ENCODE measurements around the gene DDX24. TPM values are rescaled to one million over a fixed set of nuclear protein-coding genes. Genes with fewer than 3 reads are reported as not detected.

DDX24 gene
- total and polyA plus RNA-seq, 2 of the 8 experiments (the other 6 are each of a cell fraction or from before 2014, with no cell fraction given), result 89.0 to 201 TPM

DNA sequence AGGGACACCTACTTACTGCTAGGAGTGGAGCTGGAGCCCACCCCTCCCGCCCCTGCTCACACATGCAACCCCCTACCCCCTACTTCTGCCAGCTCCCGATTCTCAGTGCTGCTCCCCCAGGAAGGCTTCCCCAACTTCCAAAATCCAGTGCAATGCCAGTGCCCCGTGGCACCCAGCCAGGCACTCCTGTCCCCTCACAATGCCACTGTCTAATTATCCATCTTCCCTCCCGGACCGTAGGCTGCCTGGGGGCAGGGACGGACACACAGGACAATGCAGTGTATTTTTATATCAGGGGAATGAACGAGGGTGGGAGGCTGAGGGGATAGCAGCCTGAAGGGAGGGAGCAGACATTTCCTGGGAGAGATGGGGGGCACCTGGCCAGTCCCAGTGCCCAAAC is 42.5 kb downstream of the DDX24 start:
- Histone ChIP-seq H2BK15ac (ENCODE audit: low read length) (no peak overlapping the region), H3K18ac (ENCODE audit: extremely low read depth, low read length) (no peak overlapping the region), H3K23me2 (ENCODE audit: low read depth, low read length) (no peaks in the 10 kb centered on the region), H3K9me3 (ENCODE audit: insufficient read depth in 2 of 2, low read depth in 1 of 2, low read length in 1 of 2) (no peaks in the 10 kb centered on the region), H3K4ac (replicated peaks; ENCODE audit: insufficient read length, low read depth, low read length) (no peak overlapping the region), H3K4me1 (replicated peaks in 1 of 4; ENCODE audit: control insufficient read depth in 3 of 4, insufficient read depth in 4 of 4, low read length in 3 of 4) (peaks cover 0 to 9% (median 0%) of the 10 kb centered on the region in 4 experiments; a peak in 2 of 7 replicates), H3K79me1 (ENCODE audit: low read depth, low read length) (no peaks in the 10 kb centered on the region), H4K5ac (ENCODE audit: insufficient read length, low read depth, low read length) (no peak overlapping the region), H2AFZ (ENCODE audit: low read length) (no peak overlapping the region), H2BK12ac (ENCODE audit: low read depth, low read length) (no peak overlapping the region), H2BK5ac (ENCODE audit: low read depth, low read length) (no peak overlapping the region), H3K56ac (replicated peaks; ENCODE audit: insufficient read length, low read depth, low read length) (no peak overlapping the region), H3K4me3 (ENCODE audit: extremely low read depth in 1 of 4, insufficient read depth in 2 of 4, low read depth in 3 of 4, low read length in 4 of 4) (no peak overlapping the region), H4K91ac (replicated peaks; ENCODE audit: insufficient read length, low read length) (no peak overlapping the region), H4K8ac (ENCODE audit: extremely low read depth, insufficient read depth, low read length) (no peak overlapping the region), H2BK120ac (replicated peaks; ENCODE audit: low read depth, low read length) (no peak overlapping the region), H3K27me3 (replicated peaks in 1 of 4; ENCODE audit: control insufficient read depth in 3 of 4, extremely low read depth in 1 of 4, insufficient read depth in 3 of 4, low read length in 3 of 4) (no peaks in the 10 kb centered on the region), H3K14ac (ENCODE audit: insufficient read length) (no peak overlapping the region), H2AK5ac (ENCODE audit: low read depth, low read length) (no peak overlapping the region), H3K4me2 (ENCODE audit: insufficient read depth in 1 of 2, low read depth in 2 of 2, low read length in 2 of 2) (no peak overlapping the region), H3K79me2 (ENCODE audit: control insufficient read depth in 1 of 2, insufficient read depth in 2 of 2, low read length in 2 of 2) (no peaks in the 10 kb centered on the region), H4K20me1 (replicated peaks in 1 of 2; ENCODE audit: control insufficient read depth in 1 of 2, insufficient read depth in 2 of 2, low read length in 2 of 2) (peaks cover 2 to 7% of the 10 kb centered on the region in 2 experiments), H2BK20ac (ENCODE audit: low read length) (no peak overlapping the region), H3K36me3 (ENCODE audit: control insufficient read depth in 2 of 4, insufficient read depth in 4 of 4, low read length in 3 of 4) (peaks cover 0 to 4% (median 0%) of the 10 kb centered on the region in 4 experiments; a peak in 2 of 8 replicates), H3K27ac (ENCODE audit: low read depth, low read length) (no peak overlapping the region), H3K23ac (ENCODE audit: insufficient read length) (no peak overlapping the region), H3K9ac (replicated peaks in 1 of 4; ENCODE audit: extremely low read depth in 1 of 4, low read depth in 3 of 4, low read length in 3 of 4) (no peak overlapping the region)
- ChIA-PET POLR2A (ENCODE audit: partially characterized antibody) (interaction anchor here (0.7 kb wide), 1 partner anchor 11 kb away, joined by 3 read pairs; no protein-coding TSS in a partner anchor), CTCF (ENCODE audit: partially characterized antibody) (interaction anchor here (0.6 to 7.2 kb wide), 12 partner anchors 11 to 268 kb away, joined by 3 to 105 read pairs (median 5); partner anchors contain the start of gene IFI27L2)
- FAIRE-seq (no peak), DNase-seq (ENCODE audit: low read depth in 1 of 2, low spot score in 2 of 2) (no peak)
- 85% methylated on average over 5 of the region's 7 CpGs; no CpG with 5 or more reads in 1 of the 2 experiments for WGBS, 2 experiments (ENCODE audit: extremely low coverage in 1 of 2, insufficient coverage in 1 of 2, insufficient read length in 1 of 2, insufficient replicate concordance in 2 of 2, low coverage in 1 of 2, low lambda C conversion rate in 2 of 2, missing lambda C conversion rate in 1 of 2)
- no peak for TF ChIP-seq MAX (IDR thresholded peaks at IDR 0.05)
- TF ChIP-seq SP2 (IDR thresholded peaks at IDR 0.05; ENCODE audit: low read length), result no peak
- no peak for TF ChIP-seq POLR2AphosphoS5 (IDR thresholded peaks at IDR 0.05; ENCODE audit: low read depth, low read length)
- TF ChIP-seq KDM4A (IDR thresholded peaks at IDR 0.05; ENCODE audit: low read depth, low read length, severe bottlenecking), result no peak
- TF ChIP-seq CTBP2 (IDR thresholded peaks at IDR 0.05; ENCODE audit: borderline replicate concordance, insufficient read depth, insufficient read length, low read length), result no peak
- TF ChIP-seq SIRT6 (IDR thresholded peaks at IDR 0.05; ENCODE audit: low read length), result no peak
- TF ChIP-seq MAFK (IDR thresholded peaks at IDR 0.05; ENCODE audit: low read depth, low read length), result no peak
- TF ChIP-seq BACH1 (IDR thresholded peaks at IDR 0.05; ENCODE audit: low read length), result no peak
- no peak for TF ChIP-seq GABPA (IDR thresholded peaks at IDR 0.05; ENCODE audit: borderline replicate concordance, insufficient read depth, low read length)
- no peak for TF ChIP-seq E2F6 (IDR thresholded peaks at IDR 0.05)
- TF ChIP-seq GTF2F1 (IDR thresholded peaks at IDR 0.05; ENCODE audit: borderline replicate concordance, low read depth, low read length), result no peak
- TF ChIP-seq PHF8 (conservative IDR thresholded peaks at IDR 0.05; ENCODE audit: low read depth, low read length), result no peak
- TF ChIP-seq CHD2 (IDR thresholded peaks at IDR 0.05; ENCODE audit: low read length), result no peak
- TF ChIP-seq RFX5 (IDR thresholded peaks at IDR 0.05; ENCODE audit: borderline replicate concordance, low read depth, low read length), result no peak
